ENCODE results near the gene TAS2R1. TPM values are rescaled to one million over a fixed set of nuclear protein-coding genes. Genes with fewer than 3 reads are reported as not detected.

Gene TAS2R1
- total RNA-seq: not detected in 2 replicates
- not detected for polyA plus RNA-seq (2012)

GRCh38 chr5:9630251-9630650, at the start of gene TAS2R1:
TAS2R1 (minus strand) TSS chr5:9630351; CDS start chr5:9630032, 319 bp downstream.
- DNase-seq (ENCODE audit: low read depth): no peak

- DNase-seq (ENCODE audit: low read depth): peak; percentile 3
Observed at GRCh38 chr5:9670371-9670770, 40.2 kb upstream of the TAS2R1 start.

GRCh38 chr5:9667906-9668305, 37.8 kb upstream of the TAS2R1 start:
- DNase-seq (ENCODE audit: low read depth): no peak

- DNase-seq (ENCODE audit: low read depth): no peak
Observed at GRCh38 chr5:9663891-9664290, 33.7 kb upstream of the TAS2R1 start.

- DNase-seq (ENCODE audit: low read depth): no peak
Observed at GRCh38 chr5:9661316-9662015, 31.3 kb upstream of the TAS2R1 start.

- no peak for DNase-seq (ENCODE audit: low read depth)
Observed at GRCh38 chr5:9658706-9659105, 28.6 kb upstream of the TAS2R1 start.

GRCh38 chr5:9657819-9658218, 27.7 kb upstream of the TAS2R1 start:
- no peak for DNase-seq (ENCODE audit: low read depth)

GRCh38 chr5:9655641-9656040, 25.5 kb upstream of the TAS2R1 start:
- no peak for DNase-seq (ENCODE audit: low read depth)

- no peak for DNase-seq (ENCODE audit: low read depth)
Observed at GRCh38 chr5:9654886-9655285, 24.7 kb upstream of the TAS2R1 start.

- DNase-seq (ENCODE audit: low read depth): peak; percentile 49
Observed at GRCh38 chr5:9653811-9654210, 23.7 kb upstream of the TAS2R1 start.

GRCh38 chr5:9653061-9653460, 22.9 kb upstream of the TAS2R1 start:
- no peak for DNase-seq (ENCODE audit: low read depth)

GRCh38 chr5:9652295-9652694, 22.1 kb upstream of the TAS2R1 start:
- no peak for DNase-seq (ENCODE audit: low read depth)

- no peak for DNase-seq (ENCODE audit: low read depth)
Observed at GRCh38 chr5:9646843-9647242, 16.7 kb upstream of the TAS2R1 start.

GRCh38 chr5:9644630-9645029, 14.5 kb upstream of the TAS2R1 start:
- no peak for DNase-seq (ENCODE audit: low read depth)

GRCh38 chr5:9642621-9643020, 12.5 kb upstream of the TAS2R1 start:
- no peak for DNase-seq (ENCODE audit: low read depth)

- DNase-seq (ENCODE audit: low read depth): no peak
Observed at GRCh38 chr5:9641806-9642355, 11.7 kb upstream of the TAS2R1 start.

- DNase-seq (ENCODE audit: low read depth): no peak
Observed at GRCh38 chr5:9632495-9632894, 2.3 kb upstream of the TAS2R1 start.

GRCh38 chr5:9627541-9627940, 2.6 kb downstream of the TAS2R1 start:
- no peak for DNase-seq (ENCODE audit: low read depth)

GRCh38 chr5:9626955-9627354, 3.2 kb downstream of the TAS2R1 start:
- DNase-seq (ENCODE audit: low read depth): no peak

GRCh38 chr5:9625731-9626130, 4.4 kb downstream of the TAS2R1 start:
- no peak for DNase-seq (ENCODE audit: low read depth)

GRCh38 chr5:9625286-9625685, 4.9 kb downstream of the TAS2R1 start:
- no peak for DNase-seq (ENCODE audit: low read depth)

- peak; percentile 12 for DNase-seq (ENCODE audit: low read depth)
Observed at GRCh38 chr5:9624196-9624947, 5.8 kb downstream of the TAS2R1 start.

All from myocyte (in vitro differentiated cells).